Hypothalamus (tissue), 51 donors: ENCODE measurements around the gene LRBA.
"Not testable (repeated sequence)": the region's sequence is repeated elsewhere in the genome, so short reads cannot be mapped to it uniquely, and the experiment has no call there.

Experiments used
- DNase-seq, 51 donors: peaks; one replicate each; lab custom pipeline; 2025; lab: John Stamatoyannopoulos, UW

LRBA gene

GRCh38 chr4:150386415-150386814 is 628.7 kb downstream of the LRBA start:
- DNase-seq: not testable (repeated sequence)

- peak in 1 of 51 donors; percentile 6 for DNase-seq
These were observed 629.5 kb downstream of the LRBA start for GRCh38 chr4:150385606-150386005.

- no peak for DNase-seq
These were observed 630.8 kb downstream of the LRBA start for GRCh38 chr4:150384249-150384648.

GRCh38 chr4:150382028-150382427 is 633.1 kb downstream of the LRBA start:
- DNase-seq: no peak

GRCh38 chr4:150381609-150382008 is 633.5 kb downstream of the LRBA start:
- no peak for DNase-seq

- no peak for DNase-seq
These were observed 634.0 kb downstream of the LRBA start for GRCh38 chr4:150381036-150381435.

GRCh38 chr4:150379454-150379853 is 635.6 kb downstream of the LRBA start:
- DNase-seq: no peak

- no peak for DNase-seq
These were observed 640.1 kb downstream of the LRBA start for GRCh38 chr4:150375025-150375424.

- DNase-seq: no peak
These were observed 643.2 kb downstream of the LRBA start for GRCh38 chr4:150371869-150372268.

GRCh38 chr4:150369434-150370380 is 645.4 kb downstream of the LRBA start:
- DNase-seq: no peak

GRCh38 chr4:150368667-150369066 is 646.4 kb downstream of the LRBA start:
- DNase-seq: no peak

- DNase-seq: no peak
These were observed 647.8 kb downstream of the LRBA start for GRCh38 chr4:150367326-150367725.

- DNase-seq: peak in 2 of 51 donors; percentile 1 to 15
These were observed 648.5 kb downstream of the LRBA start for GRCh38 chr4:150366487-150366999.

GRCh38 chr4:150363721-150364688 is 651.1 kb downstream of the LRBA start:
- no peak for DNase-seq

- no peak for DNase-seq
These were observed 656.4 kb downstream of the LRBA start for GRCh38 chr4:150358691-150359090.

GRCh38 chr4:150357829-150358228 is 657.3 kb downstream of the LRBA start:
- DNase-seq: no peak

- DNase-seq: no peak
These were observed 659.1 kb downstream of the LRBA start for GRCh38 chr4:150355858-150356455.

GRCh38 chr4:150355418-150355817 is 659.7 kb downstream of the LRBA start:
- no peak for DNase-seq

GRCh38 chr4:150354214-150354796 is 660.8 kb downstream of the LRBA start:
- DNase-seq: no peak

- no peak for DNase-seq
These were observed 667.0 kb downstream of the LRBA start for GRCh38 chr4:150348079-150348478.
